Type B pancreatic cell (in vitro differentiated cells): ENCODE results near the gene RANGAP1. TPM values are rescaled to one million over a fixed set of nuclear protein-coding genes. Genes with fewer than 3 reads are reported as not detected.

Experiments used
- DNase-seq: peaks from one replicate; pipeline ENCODE4 v3.0.0; 2021; ENCODE audit warnings: mixed read lengths; ENCODE audit not compliant: unreplicated experiment; ENCODE audit errors: extremely low spot score
- H3K27ac Mint-ChIP-seq: 2 replicates; pipeline ENCODE4 v1.8.0; 2021; ENCODE audit warnings: mild to moderate bottlenecking, mixed read lengths
- H3K27me3 Mint-ChIP-seq: 2 replicates; pipeline ENCODE4 v1.8.0; 2021; ENCODE audit warnings: mixed read lengths
- H3K36me3 Mint-ChIP-seq: 2 replicates; pipeline ENCODE4 v1.8.0; 2021; ENCODE audit warnings: mixed read lengths
- H3K4me1 Mint-ChIP-seq: one replicate; pipeline ENCODE4 v1.8.0; 2021; ENCODE audit warnings: mixed read lengths; ENCODE audit not compliant: unreplicated experiment
- H3K4me3 Mint-ChIP-seq: 2 replicates; pipeline ENCODE4 v1.8.0; 2021; ENCODE audit warnings: mild to moderate bottlenecking, mixed read lengths
- H3K9me3 Mint-ChIP-seq: 2 replicates; pipeline ENCODE4 v1.8.0; 2021; ENCODE audit warnings: mixed read lengths
- total RNA-seq: library from RNA; stranded (reverse); gene quantifications from 2 replicates; pipeline ENCODE4 v1.2.1, GENCODE V29; 2021; ENCODE audit warnings: low replicate concordance
- TF ChIP-seq, protein P1 (sequence below): fragments of 200-600 bp; sonication (generic); conservative IDR thresholded peaks from 2 replicates; pipeline ENCODE4 v1.5.0; 2021; ENCODE audit warnings: antibody characterized with exemption, mild to moderate bottlenecking

The RANGAP1 gene
- total RNA-seq, 1 donor from 2014 or later = 83.7 TPM

- Mint-ChIP-seq H3K9me3 (no peaks in the 10 kb centered on the region), H3K4me3 (no peak overlapping the region), H3K4me1 (no peaks in the 10 kb centered on the region), H3K27ac (no peak overlapping the region), H3K27me3 (no peaks in the 10 kb centered on the region), H3K36me3 (peaks cover 11% of the 10 kb centered on the region)
- no peak for DNase-seq
- TF ChIP-seq, protein P1, sequence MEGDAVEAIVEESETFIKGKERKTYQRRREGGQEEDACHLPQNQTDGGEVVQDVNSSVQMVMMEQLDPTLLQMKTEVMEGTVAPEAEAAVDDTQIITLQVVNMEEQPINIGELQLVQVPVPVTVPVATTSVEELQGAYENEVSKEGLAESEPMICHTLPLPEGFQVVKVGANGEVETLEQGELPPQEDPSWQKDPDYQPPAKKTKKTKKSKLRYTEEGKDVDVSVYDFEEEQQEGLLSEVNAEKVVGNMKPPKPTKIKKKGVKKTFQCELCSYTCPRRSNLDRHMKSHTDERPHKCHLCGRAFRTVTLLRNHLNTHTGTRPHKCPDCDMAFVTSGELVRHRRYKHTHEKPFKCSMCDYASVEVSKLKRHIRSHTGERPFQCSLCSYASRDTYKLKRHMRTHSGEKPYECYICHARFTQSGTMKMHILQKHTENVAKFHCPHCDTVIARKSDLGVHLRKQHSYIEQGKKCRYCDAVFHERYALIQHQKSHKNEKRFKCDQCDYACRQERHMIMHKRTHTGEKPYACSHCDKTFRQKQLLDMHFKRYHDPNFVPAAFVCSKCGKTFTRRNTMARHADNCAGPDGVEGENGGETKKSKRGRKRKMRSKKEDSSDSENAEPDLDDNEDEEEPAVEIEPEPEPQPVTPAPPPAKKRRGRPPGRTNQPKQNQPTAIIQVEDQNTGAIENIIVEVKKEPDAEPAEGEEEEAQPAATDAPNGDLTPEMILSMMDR = no peak
Observed at GRCh38 chr22:41267958-41268357, 18.0 kb downstream of the RANGAP1 start.

DNA sequence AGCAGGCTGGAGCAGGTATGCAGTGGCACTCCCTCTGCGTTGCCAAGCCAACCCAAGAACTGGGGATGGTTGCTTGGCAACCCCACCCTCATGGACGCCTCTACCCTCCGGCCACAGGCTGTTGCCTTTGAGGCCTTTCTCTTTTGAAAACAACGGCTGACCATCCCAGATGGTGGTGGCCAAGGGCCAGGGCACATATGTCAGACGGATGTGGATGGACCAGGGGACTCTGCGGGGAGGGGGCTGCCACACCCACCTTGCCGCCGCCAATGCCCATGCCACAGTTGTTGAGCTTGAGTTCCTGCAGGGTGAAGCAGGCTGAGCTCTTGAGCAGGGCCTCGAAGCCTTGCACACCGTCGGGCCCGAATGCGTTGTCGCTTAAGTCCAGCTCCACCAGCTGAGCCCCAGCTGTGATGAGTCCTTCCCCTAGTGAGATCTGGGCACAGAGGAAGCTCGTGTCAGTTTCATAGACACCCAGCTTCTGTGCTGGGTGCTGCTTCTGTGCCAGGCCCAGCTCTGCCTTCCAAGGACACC is 21.5 kb downstream of the RANGAP1 start:
- Mint-ChIP-seq H3K4me1 (no peaks in the 10 kb centered on the region), H3K27ac (no peak overlapping the region), H3K36me3 (peaks cover 5% of the 10 kb centered on the region), H3K9me3 (no peaks in the 10 kb centered on the region), H3K4me3 (no peak overlapping the region), H3K27me3 (no peaks in the 10 kb centered on the region)
- no peak for DNase-seq
- TF ChIP-seq, protein P1 = no peak

GRCh38 chr22:41263704-41264103 is 22.3 kb downstream of the RANGAP1 start:
- Mint-ChIP-seq H3K4me1 (no peaks in the 10 kb centered on the region), H3K9me3 (no peaks in the 10 kb centered on the region), H3K4me3 (no peak overlapping the region), H3K27me3 (no peaks in the 10 kb centered on the region), H3K36me3 (peaks cover 5% of the 10 kb centered on the region), H3K27ac (no peak overlapping the region)
- TF ChIP-seq, protein P1 = no peak
- no peak for DNase-seq

- TF ChIP-seq, protein P1 = no peak
- H3K4me3 Mint-ChIP-seq = no peak overlapping the region
- no peak overlapping the region for H3K27ac Mint-ChIP-seq
- no peaks in the 10 kb centered on the region for H3K27me3 Mint-ChIP-seq
- H3K4me1 Mint-ChIP-seq = no peaks in the 10 kb centered on the region
- DNase-seq = no peak
- no peaks in the 10 kb centered on the region for H3K9me3 Mint-ChIP-seq
- peaks cover 6% of the 10 kb centered on the region for H3K36me3 Mint-ChIP-seq
Observed at GRCh38 chr22:41262250-41262765, 23.7 kb downstream of the RANGAP1 start.

DNA sequence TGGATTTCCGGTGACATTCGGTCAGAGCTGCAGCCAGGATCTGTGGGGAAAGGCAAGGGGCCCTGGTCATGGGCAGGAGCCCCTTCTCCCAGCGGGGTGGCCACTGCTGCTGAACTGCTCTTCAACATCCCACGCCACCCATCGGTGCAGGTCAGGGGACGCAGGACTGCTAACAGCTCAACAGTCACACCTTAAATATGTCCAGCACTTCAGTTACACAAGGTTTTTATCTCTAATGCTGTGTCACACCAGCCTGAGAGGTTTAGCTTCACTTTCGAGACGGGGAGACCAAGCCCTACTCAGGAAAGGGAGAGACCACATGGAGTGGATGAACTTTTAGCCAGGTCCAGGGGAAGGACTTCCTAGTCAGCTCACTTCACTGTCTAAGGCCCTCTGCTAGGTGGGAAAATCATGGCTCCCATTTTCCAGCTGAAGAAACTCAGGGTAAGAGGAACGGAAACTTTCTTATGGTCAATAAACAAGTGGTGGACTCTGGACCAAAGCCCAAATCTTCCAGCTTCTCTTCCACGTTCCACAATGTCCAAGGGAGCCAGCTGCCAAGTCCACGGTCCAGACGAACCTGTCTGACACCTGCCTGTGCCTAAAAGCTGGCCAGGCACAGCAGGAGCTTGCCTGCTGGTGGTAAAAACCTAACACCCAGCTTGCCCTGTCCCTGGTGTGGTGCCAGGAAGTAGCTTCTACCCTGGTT is 24.3 kb downstream of the RANGAP1 start:
- no peaks in the 10 kb centered on the region for H3K9me3 Mint-ChIP-seq
- H3K27ac Mint-ChIP-seq = no peak overlapping the region
- DNase-seq = no peak
- no peaks in the 10 kb centered on the region for H3K4me1 Mint-ChIP-seq
- peaks cover 10% of the 10 kb centered on the region for H3K36me3 Mint-ChIP-seq
- no peaks in the 10 kb centered on the region for H3K27me3 Mint-ChIP-seq
- no peak overlapping the region for H3K4me3 Mint-ChIP-seq
- TF ChIP-seq, protein P1 = no peak
